Measurements from ENCODE around the gene PLSCR1.

PLSCR1 gene

GRCh38 chr3:146470425-146470990 lies 73.9 kb downstream of the PLSCR1 start:
- DNase-seq: no peak

GRCh38 chr3:146469150-146470017 lies 75.0 kb downstream of the PLSCR1 start, which contains the start of gene PLSCR2:
TSS of gene PLSCR2 (minus strand) at chr3:146469561. CDS start at chr3:146459904, 9,657 bp downstream.
- DNase-seq: peak; percentile 80

- no peak for DNase-seq
These were observed 75.7 kb downstream of the PLSCR1 start for GRCh38 chr3:146468671-146469149.

GRCh38 chr3:146468234-146468633 lies 76.2 kb downstream of the PLSCR1 start:
- DNase-seq: no peak

- no peak for DNase-seq
These were observed 77.8 kb downstream of the PLSCR1 start for GRCh38 chr3:146466604-146467003.

- no peak for DNase-seq
These were observed 78.5 kb downstream of the PLSCR1 start for GRCh38 chr3:146465693-146466465.
